ENCODE measurements around the gene ANKRD18A. TPM values are rescaled to one million over a fixed set of nuclear protein-coding genes. Genes with fewer than 3 reads are reported as not detected.

Gene ANKRD18A
- total RNA-seq, result 14.2 and 14.6 TPM in 2 replicates
- long read RNA-seq, partial matches to known transcripts, result 0 of 2 reads
- long read RNA-seq, other reads (novel, unspliced or antisense), result 2 of 2 reads

- Mint-ChIP-seq H3K36me3 (ENCODE audit: unreplicated experiment) (peaks cover 7% of the 10 kb centered on the region), H3K4me3 (ENCODE audit: unreplicated experiment) (peak within 1 kb of the TSS; percentile 94), H3K9me3 (ENCODE audit: unreplicated experiment) (peaks cover 10% of the 10 kb centered on the region), H3K4me1 (ENCODE audit: unreplicated experiment) (peaks cover 18% of the 10 kb centered on the region), H3K27ac (ENCODE audit: unreplicated experiment) (peak within 1 kb of the TSS; percentile 90), H3K27me3 (ENCODE audit: unreplicated experiment) (peaks cover 13% of the 10 kb centered on the region)
- DNase-seq (ENCODE audit: extremely low spot score, unreplicated experiment), result peak; percentile 95
- TF ChIP-seq CTCF (IDR thresholded peaks at IDR 0.05), result peak; percentile 72
These were observed at the start of gene ANKRD18A for GRCh38 chr9:38620483-38621433. Gene ANKRD18A, minus strand, starts transcription at chr9:38620596. Its CDS starts 311 bp downstream, at chr9:38620285.

- Mint-ChIP-seq H3K36me3 (ENCODE audit: unreplicated experiment) (peaks cover 3% of the 10 kb centered on the region), H3K27me3 (ENCODE audit: unreplicated experiment) (peaks cover 8% of the 10 kb centered on the region), H3K4me1 (ENCODE audit: unreplicated experiment) (peaks cover 31% of the 10 kb centered on the region), H3K4me3 (ENCODE audit: unreplicated experiment) (no peak overlapping the region), H3K27ac (ENCODE audit: unreplicated experiment) (no peak overlapping the region), H3K9me3 (ENCODE audit: unreplicated experiment) (no peaks in the 10 kb centered on the region)
- TF ChIP-seq CTCF (IDR thresholded peaks at IDR 0.05), result no peak
- peak; percentile 42 for DNase-seq (ENCODE audit: extremely low spot score, unreplicated experiment)
These were observed 48.5 kb upstream of the ANKRD18A start for GRCh38 chr9:38668791-38669466.

GRCh38 chr9:38662763-38663593, 42.6 kb upstream of the ANKRD18A start:
- H3K36me3 Mint-ChIP-seq (ENCODE audit: unreplicated experiment), result peaks cover 3% of the 10 kb centered on the region
- TF ChIP-seq CTCF (IDR thresholded peaks at IDR 0.05), result peak; percentile 89
- DNase-seq (ENCODE audit: extremely low spot score, unreplicated experiment), result no peak

GRCh38 chr9:38659538-38659937, 39.1 kb upstream of the ANKRD18A start:
- Mint-ChIP-seq H3K27ac (ENCODE audit: unreplicated experiment) (no peak overlapping the region), H3K4me3 (ENCODE audit: unreplicated experiment) (no peak overlapping the region), H3K27me3 (ENCODE audit: unreplicated experiment) (peaks cover 45% of the 10 kb centered on the region), H3K36me3 (ENCODE audit: unreplicated experiment) (no peaks in the 10 kb centered on the region), H3K4me1 (ENCODE audit: unreplicated experiment) (peaks cover 7% of the 10 kb centered on the region), H3K9me3 (ENCODE audit: unreplicated experiment) (no peaks in the 10 kb centered on the region)
- TF ChIP-seq CTCF (IDR thresholded peaks at IDR 0.05), result no peak
- no peak for DNase-seq (ENCODE audit: extremely low spot score, unreplicated experiment)

More at GRCh38 chr9:38662763-38663593, 42.6 kb upstream of the ANKRD18A start:
- H3K4me3 Mint-ChIP-seq (ENCODE audit: unreplicated experiment), result no peak overlapping the region
- peaks cover 17% of the 10 kb centered on the region for H3K27me3 Mint-ChIP-seq (ENCODE audit: unreplicated experiment)
- H3K27ac Mint-ChIP-seq (ENCODE audit: unreplicated experiment), result no peak overlapping the region
- H3K9me3 Mint-ChIP-seq (ENCODE audit: unreplicated experiment), result no peaks in the 10 kb centered on the region
- H3K4me1 Mint-ChIP-seq (ENCODE audit: unreplicated experiment), result peaks cover 7% of the 10 kb centered on the region

All from osteocyte (in vitro differentiated cells).